Stomach (tissue), 9 donors: ENCODE results near the gene ZBTB8OS. TPM values are rescaled to one million over a fixed set of nuclear protein-coding genes. Genes with fewer than 3 reads are reported as not detected.
"Not testable (repeated sequence)": the region's sequence is repeated elsewhere in the genome, so short reads cannot be mapped to it uniquely, and the experiment has no call there.

Experiments
- DNase-seq, 2 donors: peaks; one replicate each; pipeline versions ENCODE4 v3.0.0 to v3.0.0-alpha.2; 2013 to 2019
- H3K27ac ChIP-seq, 5 donors: fragments of 200-600 bp in 4 of 5; sonication (generic) in 4 of 5; one replicate each; pipeline ENCODE4 v1.5.1; 2013 to 2019; ENCODE audit warnings: mild to moderate bottlenecking in 1 of 5, moderate library complexity in 1 of 5
- H3K27me3 ChIP-seq, 3 donors: fragments of 200-600 bp; sonication (generic); one replicate each; pipeline ENCODE4 v1.5.1; 2017 to 2019; ENCODE audit warnings: mixed run types in 1 of 3
- H3K36me3 ChIP-seq, 4 donors: fragments of 200-600 bp; sonication (generic); 1 replicate in 3 of 4; 2 replicates in 1 of 4; pipeline ENCODE4 v1.5.1; 2016 to 2019
- H3K4me1 ChIP-seq, 4 donors: fragments of 200-600 bp; sonication (generic); one replicate each; pipeline ENCODE4 v1.5.1; 2016 to 2019
- H3K4me3 ChIP-seq, 4 donors: fragments of 200-600 bp; sonication (generic) in 3 of 4; one replicate each; pipeline ENCODE4 v1.5.1; 2016 to 2019; ENCODE audit warnings: mild to moderate bottlenecking in 1 of 4
- H3K9me3 ChIP-seq, 4 donors: fragments of 200-600 bp; sonication (generic); one replicate each; pipeline ENCODE4 v1.5.1; 2016 to 2019
- EP300 ChIP-seq: sonication (generic); formaldehyde crosslinking; IDR thresholded peaks from one replicate; pipeline ENCODE4 v1.6.1; 2017; ENCODE audit warnings: antibody characterized with exemption
- POLR2A ChIP-seq, 4 donors: fragments of 450-650 bp; IDR thresholded peaks; one replicate each; pipeline ENCODE4 v1.6.1; 2016; ENCODE audit warnings: antibody characterized with exemption in 4 of 4, control low read depth in 2 of 4, mild to moderate bottlenecking in 1 of 4, moderate library complexity in 1 of 4
- POLR2AphosphoS5 ChIP-seq, 3 donors: sonication (generic); formaldehyde crosslinking; IDR thresholded peaks; one replicate each; pipeline ENCODE4 v1.6.1; 2016; ENCODE audit warnings: antibody characterized with exemption in 3 of 3
- WGBS, 5 donors: extraction: QIAGEN DNeasy Blood & Tissue Kit in 3 of 5; methylation state at CpG; one replicate each; pipeline versions ENCODE4 v1.1.5 to v1.1.7; 2013 to 2018; 5-methylcytosine and 5-hydroxymethylcytosine counted together
- intact Hi-C: fragments of 100-400 bp; cut with DNase I; formaldehyde crosslinking; loops from one replicate; pipeline ENCODE4 v1.15.1; 2023; ENCODE audit warnings: low total_unique reads
- polyA plus RNA-seq, 3 donors: library from polyadenylated mRNA; stranded (reverse); fragments of 200-250 nt; gene quantifications; one replicate each; pipeline ENCODE4 v1.2.3, GENCODE V29; 2013
- total RNA-seq, 5 donors: library from RNA; depleted of rRNA; stranded (reverse); fragments of >200 nt; gene quantifications; one replicate each; pipeline versions ENCODE4 v1.1.0 to v1.2.3, GENCODE V29; 2014 to 2016
- TF ChIP-seq, protein P1 (sequence below), 7 experiments: fragments of 450-650 bp in 4 of 7; fragments of 200-600 bp in 3 of 7; sonication (generic) in 3 of 7; IDR thresholded peaks; one replicate each; pipeline ENCODE4 v1.5.1; 2016 to 2019; ENCODE audit warnings: antibody characterized with exemption in 7 of 7, control low read depth in 2 of 7, mild to moderate bottlenecking in 1 of 7
- donor health status: healthy with polysubstance abuse.
- donor health status: Bipolar disorder and iron deficiency.
- donor health status: healthy.

Gene ZBTB8OS
- total and polyA plus RNA-seq, 8 donors: 10.4 to 151 (median 49.2) TPM

DNA sequence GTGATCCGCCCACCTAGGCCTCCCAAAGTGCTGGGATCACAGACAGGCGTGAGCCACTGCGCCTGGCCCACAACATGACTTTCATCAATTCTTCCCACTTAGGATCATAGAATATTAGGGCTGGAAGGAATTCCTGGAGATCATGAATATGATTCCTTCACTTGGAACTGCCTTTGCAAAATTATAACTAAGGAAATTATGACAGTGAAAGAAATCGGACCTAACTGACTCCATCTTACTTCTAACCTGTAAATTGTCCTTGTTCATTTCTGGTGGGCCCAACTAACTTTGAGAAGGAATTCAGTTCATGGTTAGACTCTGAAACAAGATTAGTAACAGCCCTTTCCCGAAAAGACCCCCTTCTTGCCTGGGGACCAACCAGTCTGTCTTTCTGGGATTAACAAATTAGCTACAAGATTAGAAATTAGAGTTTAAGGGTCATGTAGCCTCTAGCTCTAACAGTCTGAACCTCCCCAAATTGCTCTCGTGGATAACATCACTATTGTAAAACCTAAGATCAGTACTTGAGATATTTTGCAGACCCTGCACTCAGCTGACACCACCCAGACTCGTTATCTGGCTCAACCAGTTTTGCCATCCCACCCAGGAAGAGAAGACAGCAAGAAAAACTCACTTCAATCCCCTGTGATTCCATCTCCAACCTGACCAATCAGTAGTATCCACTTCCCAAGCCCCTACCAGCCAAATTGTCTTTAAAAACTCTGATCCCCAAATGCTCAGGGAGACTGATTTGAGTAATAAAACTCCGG is 14.7 kb downstream of the ZBTB8OS start:
- TF ChIP-seq EP300: no peak
- TF ChIP-seq POLR2A (IDR thresholded peaks at IDR 0.05): no peak
- TF ChIP-seq, protein P1, sequence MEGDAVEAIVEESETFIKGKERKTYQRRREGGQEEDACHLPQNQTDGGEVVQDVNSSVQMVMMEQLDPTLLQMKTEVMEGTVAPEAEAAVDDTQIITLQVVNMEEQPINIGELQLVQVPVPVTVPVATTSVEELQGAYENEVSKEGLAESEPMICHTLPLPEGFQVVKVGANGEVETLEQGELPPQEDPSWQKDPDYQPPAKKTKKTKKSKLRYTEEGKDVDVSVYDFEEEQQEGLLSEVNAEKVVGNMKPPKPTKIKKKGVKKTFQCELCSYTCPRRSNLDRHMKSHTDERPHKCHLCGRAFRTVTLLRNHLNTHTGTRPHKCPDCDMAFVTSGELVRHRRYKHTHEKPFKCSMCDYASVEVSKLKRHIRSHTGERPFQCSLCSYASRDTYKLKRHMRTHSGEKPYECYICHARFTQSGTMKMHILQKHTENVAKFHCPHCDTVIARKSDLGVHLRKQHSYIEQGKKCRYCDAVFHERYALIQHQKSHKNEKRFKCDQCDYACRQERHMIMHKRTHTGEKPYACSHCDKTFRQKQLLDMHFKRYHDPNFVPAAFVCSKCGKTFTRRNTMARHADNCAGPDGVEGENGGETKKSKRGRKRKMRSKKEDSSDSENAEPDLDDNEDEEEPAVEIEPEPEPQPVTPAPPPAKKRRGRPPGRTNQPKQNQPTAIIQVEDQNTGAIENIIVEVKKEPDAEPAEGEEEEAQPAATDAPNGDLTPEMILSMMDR (IDR thresholded peaks at IDR 0.05): no peak
- TF ChIP-seq POLR2AphosphoS5 (IDR thresholded peaks at IDR 0.05): no peak
- intact Hi-C loops: no loop called here
- no peak overlapping the region for H3K4me3 ChIP-seq
- 90 to 96% (median 95%) methylated on average over 8 of the region's 8 CpGs for WGBS, 5 donors
- no peak for DNase-seq
- peaks cover 0 to 5% (median 0%) of the 10 kb centered on the region in 4 donors for H3K4me1 ChIP-seq
- peaks cover 15 to 56% (median 51%) of the 10 kb centered on the region in 4 donors for H3K36me3 ChIP-seq
- no peaks in the 10 kb centered on the region for H3K9me3 ChIP-seq
- no peak overlapping the region for H3K27ac ChIP-seq
- no peaks in the 10 kb centered on the region for H3K27me3 ChIP-seq

GRCh38 chr1:32632829-32633228 is 17.5 kb downstream of the ZBTB8OS start:
- Histone ChIP-seq H3K27ac (no peak overlapping the region), H3K36me3 (peaks cover 36 to 73% (median 62%) of the 10 kb centered on the region in 4 donors), H3K4me1 (peaks cover 0 to 5% (median 0%) of the 10 kb centered on the region in 4 donors), H3K27me3 (no peaks in the 10 kb centered on the region), H3K9me3 (no peaks in the 10 kb centered on the region), H3K4me3 (no peak overlapping the region)
- no peak for DNase-seq
- WGBS, 5 donors: 79 to 87% (median 84%) methylated on average over 2 of the region's 2 CpGs
- TF ChIP-seq, protein P1 (IDR thresholded peaks at IDR 0.05): no peak
- TF ChIP-seq POLR2A (IDR thresholded peaks at IDR 0.05): no peak
- no peak for TF ChIP-seq EP300
- TF ChIP-seq POLR2AphosphoS5 (IDR thresholded peaks at IDR 0.05): no peak
- intact Hi-C loops: no loop called here

DNA sequence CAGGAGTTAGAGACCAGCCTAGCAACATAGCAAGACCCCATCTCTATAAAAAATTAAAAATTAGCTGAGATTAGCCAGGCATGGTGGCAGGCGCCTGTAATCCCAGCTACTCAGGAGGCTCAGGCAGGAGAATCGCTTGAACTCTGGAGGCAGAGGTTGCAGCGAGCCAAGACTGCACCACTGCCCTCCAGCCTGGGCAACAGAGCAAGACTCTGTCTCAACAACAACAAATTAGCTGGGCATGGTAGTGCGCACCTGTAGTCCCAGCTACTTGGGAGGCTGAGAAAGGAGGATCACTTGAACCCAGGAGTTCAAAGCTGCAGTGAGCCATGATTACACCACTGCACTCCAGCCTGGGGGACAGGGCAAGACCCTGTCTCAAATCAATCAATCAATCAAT is 20.2 kb downstream of the ZBTB8OS start:
- H3K9me3 ChIP-seq, H3K4me3 ChIP-seq, H3K27ac ChIP-seq, intact Hi-C loops, H3K4me1 ChIP-seq, DNase-seq, H3K27me3 ChIP-seq: not testable (repeated sequence)
- 96 to 99% (median 99%) methylated on average over 4 of the region's 4 CpGs for WGBS, 5 donors
- peaks cover 36 to 94% (median 82%) of the 10 kb centered on the region in 4 donors for H3K36me3 ChIP-seq

DNA sequence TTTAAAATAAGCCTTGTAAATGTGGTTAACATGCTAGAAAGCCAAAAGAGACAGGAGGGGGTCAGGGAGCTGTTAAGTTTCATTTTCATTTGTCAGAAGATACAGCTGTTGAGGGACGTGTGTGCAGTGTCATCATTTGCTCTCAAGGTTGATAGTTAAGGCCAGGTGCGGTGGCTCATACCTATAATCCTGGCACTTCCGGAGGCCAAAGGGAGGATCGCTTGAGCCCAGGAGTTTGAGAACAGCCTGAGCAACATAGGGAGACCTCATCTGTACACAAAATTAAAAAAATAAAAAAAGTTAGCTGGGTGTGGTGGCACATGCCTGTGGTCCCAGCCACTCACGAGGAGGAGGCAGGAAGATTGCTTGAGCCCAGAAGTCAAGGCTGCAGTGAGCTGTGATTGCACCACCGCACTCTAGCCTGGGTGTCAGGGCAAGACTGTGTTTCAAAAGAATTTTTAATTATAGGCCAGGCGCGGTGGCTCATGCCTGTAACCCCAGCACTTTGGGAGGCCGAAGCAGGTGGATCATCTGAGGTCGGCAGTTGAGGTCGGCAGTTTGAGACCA is 22.7 kb downstream of the ZBTB8OS start:
- H3K27me3 ChIP-seq: no peaks in the 10 kb centered on the region
- no peak overlapping the region for H3K27ac ChIP-seq
- H3K4me3 ChIP-seq: no peak overlapping the region
- no peak for DNase-seq
- TF ChIP-seq, protein P1 (IDR thresholded peaks at IDR 0.05): no peak
- TF ChIP-seq POLR2AphosphoS5 (IDR thresholded peaks at IDR 0.05) (no peak), EP300 (no peak), POLR2A (IDR thresholded peaks at IDR 0.05) (no peak)
- peaks cover 23 to 77% (median 71%) of the 10 kb centered on the region in 4 donors for H3K36me3 ChIP-seq
- no peaks in the 10 kb centered on the region for H3K9me3 ChIP-seq
- 74 to 85% (median 78%) methylated on average over 11 of the region's 11 CpGs for WGBS, 5 donors
- intact Hi-C loops: no loop called here
- H3K4me1 ChIP-seq: no peaks in the 10 kb centered on the region

DNA sequence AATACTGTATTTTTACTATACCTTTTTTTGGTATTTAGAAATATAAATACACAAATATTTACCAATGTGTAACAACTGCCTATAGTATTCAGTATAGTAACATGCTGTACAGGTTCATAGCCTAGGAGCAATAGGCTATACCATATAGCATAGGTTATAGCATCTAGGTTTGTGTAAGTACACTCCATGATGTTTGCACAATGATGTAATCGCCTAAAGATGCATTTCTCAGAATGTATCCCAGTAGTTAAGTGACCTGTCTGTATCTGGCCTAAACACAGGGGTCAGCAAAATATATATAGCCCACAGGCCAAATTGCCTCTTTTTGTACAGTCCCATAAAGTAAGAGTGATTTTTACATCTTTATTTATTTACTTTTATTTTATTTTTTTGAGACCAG is 24.2 kb downstream of the ZBTB8OS start:
- H3K4me1 ChIP-seq: no peaks in the 10 kb centered on the region
- DNase-seq: no peak
- TF ChIP-seq EP300: no peak
- no peak for TF ChIP-seq POLR2A (IDR thresholded peaks at IDR 0.05)
- TF ChIP-seq POLR2AphosphoS5 (IDR thresholded peaks at IDR 0.05): no peak
- TF ChIP-seq, protein P1 (IDR thresholded peaks at IDR 0.05): no peak
- intact Hi-C loops: no loop called here
- H3K9me3 ChIP-seq: no peaks in the 10 kb centered on the region
- peaks cover 21 to 72% (median 66%) of the 10 kb centered on the region in 4 donors for H3K36me3 ChIP-seq
- no peaks in the 10 kb centered on the region for H3K27me3 ChIP-seq
- no peak overlapping the region for H3K27ac ChIP-seq
- WGBS, 5 donors: 84 to 95% (median 89%) methylated on average over 1 of the region's 1 CpG
- no peak overlapping the region for H3K4me3 ChIP-seq
